Chondrocyte (in vitro differentiated cells): Measurements from ENCODE around the gene RABL6. TPM values are rescaled to one million over a fixed set of nuclear protein-coding genes. Genes with fewer than 3 reads are reported as not detected.
"Not testable (repeated sequence)": the region's sequence is repeated elsewhere in the genome, so short reads cannot be mapped to it uniquely, and the experiment has no call there.

Experiments
- DNase-seq: peaks from one replicate; pipeline ENCODE4 v3.0.0; 2021; ENCODE audit warnings: mixed read lengths, low spot score
- H3K27ac Mint-ChIP-seq: one replicate; pipeline ENCODE4 v1.8.0; 2021; ENCODE audit warnings: mild to moderate bottlenecking, moderate library complexity, mixed read lengths; ENCODE audit not compliant: unreplicated experiment
- H3K27me3 Mint-ChIP-seq: 2 replicates; pipeline ENCODE4 v1.8.0; 2021; ENCODE audit warnings: low read depth, mixed read lengths
- H3K36me3 Mint-ChIP-seq: 2 replicates; pipeline ENCODE4 v1.8.0; 2021; ENCODE audit warnings: low read depth, mixed read lengths
- H3K4me1 Mint-ChIP-seq: 2 replicates; pipeline ENCODE4 v1.8.0; 2021; ENCODE audit warnings: low read depth, mild to moderate bottlenecking, mixed read lengths
- H3K4me3 Mint-ChIP-seq: one replicate; pipeline ENCODE4 v1.8.0; 2021; ENCODE audit warnings: mild to moderate bottlenecking, moderate library complexity, mixed read lengths; ENCODE audit not compliant: unreplicated experiment
- H3K9me3 Mint-ChIP-seq: 2 replicates; pipeline ENCODE4 v1.8.0; 2021; ENCODE audit warnings: low read depth, mixed read lengths
- total RNA-seq: library from RNA; stranded (reverse); gene quantifications from 3 replicates; pipeline ENCODE4 v1.2.1, GENCODE V29; 2021
- TF ChIP-seq, protein P1 (sequence below): fragments of 200-600 bp; sonication (generic); IDR thresholded peaks from 2 replicates; pipeline ENCODE4 v1.5.0; 2021; ENCODE audit warnings: antibody characterized with exemption, mild to moderate bottlenecking, moderate library complexity

Gene RABL6
- total RNA-seq, 1 donor from 2014 or later: 61.5 TPM

DNA sequence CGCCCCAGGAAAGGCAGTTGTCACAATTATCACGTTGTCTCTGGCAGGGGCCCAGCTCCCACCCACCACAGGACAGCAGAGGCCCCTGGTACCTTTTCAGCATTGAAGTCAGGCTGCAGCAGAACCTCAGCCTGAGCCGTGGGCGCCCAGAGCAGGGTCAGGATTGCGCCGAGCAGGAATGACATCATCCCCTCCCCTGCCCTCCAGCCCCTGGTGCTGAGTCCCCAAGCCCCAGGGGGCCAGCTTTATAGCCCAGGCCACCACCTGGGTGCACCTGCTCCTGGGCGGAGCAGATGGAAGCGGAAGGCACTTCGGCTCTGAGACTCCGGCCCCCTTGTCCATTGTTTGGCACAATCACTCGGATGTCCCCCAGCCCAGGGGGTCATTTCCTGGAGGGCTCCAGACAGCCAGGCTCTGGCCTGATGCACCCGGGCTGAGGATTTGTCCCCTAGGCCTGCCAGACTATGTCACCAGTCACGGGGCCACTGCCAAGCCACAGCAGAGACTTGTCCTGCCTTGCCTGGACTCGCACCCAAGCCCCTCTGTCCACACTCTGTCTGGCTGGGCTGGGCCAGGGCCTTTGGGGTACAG is 43.4 kb upstream of the RABL6 start, which contains the start of gene LCN15:
LCN15 (minus strand) TSS at position 218 of the 591 bp plus-strand sequence; CDS start at position 188, 30 bp downstream.
- Mint-ChIP-seq H3K36me3 (no peaks in the 10 kb centered on the region), H3K4me1 (peaks cover 3% of the 10 kb centered on the region), H3K27ac (no peak within 1 kb of the TSS), H3K4me3 (no peak within 1 kb of the TSS), H3K27me3 (peaks cover 13% of the 10 kb centered on the region), H3K9me3 (no peaks in the 10 kb centered on the region)
- peak; percentile 79 for DNase-seq
- TF ChIP-seq, protein P1, sequence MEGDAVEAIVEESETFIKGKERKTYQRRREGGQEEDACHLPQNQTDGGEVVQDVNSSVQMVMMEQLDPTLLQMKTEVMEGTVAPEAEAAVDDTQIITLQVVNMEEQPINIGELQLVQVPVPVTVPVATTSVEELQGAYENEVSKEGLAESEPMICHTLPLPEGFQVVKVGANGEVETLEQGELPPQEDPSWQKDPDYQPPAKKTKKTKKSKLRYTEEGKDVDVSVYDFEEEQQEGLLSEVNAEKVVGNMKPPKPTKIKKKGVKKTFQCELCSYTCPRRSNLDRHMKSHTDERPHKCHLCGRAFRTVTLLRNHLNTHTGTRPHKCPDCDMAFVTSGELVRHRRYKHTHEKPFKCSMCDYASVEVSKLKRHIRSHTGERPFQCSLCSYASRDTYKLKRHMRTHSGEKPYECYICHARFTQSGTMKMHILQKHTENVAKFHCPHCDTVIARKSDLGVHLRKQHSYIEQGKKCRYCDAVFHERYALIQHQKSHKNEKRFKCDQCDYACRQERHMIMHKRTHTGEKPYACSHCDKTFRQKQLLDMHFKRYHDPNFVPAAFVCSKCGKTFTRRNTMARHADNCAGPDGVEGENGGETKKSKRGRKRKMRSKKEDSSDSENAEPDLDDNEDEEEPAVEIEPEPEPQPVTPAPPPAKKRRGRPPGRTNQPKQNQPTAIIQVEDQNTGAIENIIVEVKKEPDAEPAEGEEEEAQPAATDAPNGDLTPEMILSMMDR: no peak

DNA sequence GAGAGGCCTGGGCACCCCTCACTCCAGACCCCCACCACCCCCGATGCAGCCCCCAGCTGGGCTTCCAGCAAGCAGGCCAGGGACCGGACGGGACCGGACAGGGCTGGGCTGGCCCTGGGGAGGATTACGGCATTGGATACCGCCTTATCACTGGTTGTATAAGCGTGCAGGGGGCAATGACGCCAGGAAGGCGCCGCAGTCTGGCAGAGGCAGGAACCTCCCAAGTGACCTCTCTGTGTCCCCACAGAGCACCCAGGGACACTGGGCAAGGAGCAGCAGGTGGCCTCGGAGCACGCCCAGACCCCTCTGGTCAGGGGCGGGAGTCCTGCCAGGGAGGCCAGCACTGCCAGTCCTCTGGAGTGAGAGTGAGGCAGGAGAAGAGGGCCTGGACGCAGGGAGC is 42.7 kb upstream of the RABL6 start:
- H3K36me3 Mint-ChIP-seq: no peaks in the 10 kb centered on the region
- no peak overlapping the region for H3K4me3 Mint-ChIP-seq
- TF ChIP-seq, protein P1: no peak
- DNase-seq: peak; percentile 79
- no peak overlapping the region for H3K27ac Mint-ChIP-seq
- H3K27me3 Mint-ChIP-seq: peaks cover 15% of the 10 kb centered on the region
- H3K9me3 Mint-ChIP-seq: no peaks in the 10 kb centered on the region
- H3K4me1 Mint-ChIP-seq: peaks cover 3% of the 10 kb centered on the region

DNA sequence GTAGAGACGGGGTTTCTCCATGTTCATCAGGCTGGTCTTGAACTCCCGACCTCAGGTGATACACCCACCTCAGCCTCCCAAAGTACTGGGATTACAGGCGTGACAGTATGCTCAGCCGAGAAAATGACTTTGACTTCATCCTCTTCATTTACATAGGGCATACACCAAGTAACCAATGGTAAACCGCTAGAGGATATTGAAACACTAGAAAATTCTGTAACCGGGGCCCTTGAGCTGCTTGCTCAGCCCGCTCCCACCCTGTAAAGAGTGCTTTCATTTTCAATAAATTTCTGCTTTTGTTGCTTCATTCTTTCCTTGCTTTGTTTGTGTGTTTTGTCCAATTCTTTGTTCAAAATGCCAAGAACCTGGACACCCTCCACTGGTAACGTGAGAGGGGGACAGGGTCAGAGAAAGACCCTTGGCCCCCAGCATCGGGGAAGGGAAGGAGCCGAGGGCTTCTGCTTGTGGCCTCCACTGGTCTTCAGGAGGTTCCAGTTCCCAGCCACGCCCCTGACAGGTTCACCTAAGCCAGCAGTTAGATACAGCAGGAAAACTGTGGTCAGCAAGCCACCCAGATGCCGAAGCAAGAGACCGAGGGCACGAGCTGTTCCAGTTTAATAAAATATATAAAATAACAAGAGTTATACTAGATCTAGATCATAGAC is 41.9 kb upstream of the RABL6 start:
- H3K4me1 Mint-ChIP-seq, H3K36me3 Mint-ChIP-seq, H3K9me3 Mint-ChIP-seq, H3K27ac Mint-ChIP-seq, H3K4me3 Mint-ChIP-seq: not testable (repeated sequence)
- DNase-seq: peak; percentile 41
- H3K27me3 Mint-ChIP-seq: peaks cover 16% of the 10 kb centered on the region

DNA sequence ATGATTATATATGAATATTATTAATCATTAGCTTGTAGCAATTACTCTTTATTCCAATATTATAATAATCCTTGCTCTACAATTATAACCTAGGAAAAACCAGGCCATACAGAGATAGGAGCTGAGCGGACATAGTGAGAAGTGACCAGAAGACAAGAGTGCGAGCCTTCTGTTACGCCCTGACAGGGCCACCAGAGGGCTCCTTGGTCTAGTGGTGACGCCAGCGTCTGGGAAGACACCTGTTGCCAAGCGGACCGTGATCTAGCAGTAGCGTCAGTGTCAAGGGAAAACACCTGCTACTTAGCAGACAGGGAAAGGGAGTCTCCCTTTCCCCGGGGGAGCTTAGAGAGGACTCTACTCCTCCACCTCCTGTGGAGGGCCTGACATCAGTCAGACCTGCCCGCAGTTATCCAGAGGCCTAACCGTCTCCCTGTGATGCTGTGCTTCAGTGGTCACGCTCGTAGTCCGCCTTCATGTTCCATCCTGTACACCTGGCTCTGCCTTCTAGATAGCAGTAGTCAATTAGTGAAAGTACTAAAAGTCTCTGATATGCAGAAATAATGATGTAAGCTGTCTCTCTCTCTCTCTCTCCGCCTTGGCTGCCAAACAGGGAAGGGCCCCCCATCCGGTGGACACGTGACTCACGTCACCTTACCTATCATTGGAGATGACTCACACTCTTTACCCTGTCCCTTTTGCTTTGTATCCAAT is 41.2 kb upstream of the RABL6 start:
- TF ChIP-seq, protein P1: peak; percentile 77
- H3K36me3 Mint-ChIP-seq, H3K9me3 Mint-ChIP-seq, H3K4me1 Mint-ChIP-seq, H3K27ac Mint-ChIP-seq, H3K4me3 Mint-ChIP-seq: not testable (repeated sequence)
- DNase-seq: peak; percentile 57
- H3K27me3 Mint-ChIP-seq: peaks cover 16% of the 10 kb centered on the region

DNA sequence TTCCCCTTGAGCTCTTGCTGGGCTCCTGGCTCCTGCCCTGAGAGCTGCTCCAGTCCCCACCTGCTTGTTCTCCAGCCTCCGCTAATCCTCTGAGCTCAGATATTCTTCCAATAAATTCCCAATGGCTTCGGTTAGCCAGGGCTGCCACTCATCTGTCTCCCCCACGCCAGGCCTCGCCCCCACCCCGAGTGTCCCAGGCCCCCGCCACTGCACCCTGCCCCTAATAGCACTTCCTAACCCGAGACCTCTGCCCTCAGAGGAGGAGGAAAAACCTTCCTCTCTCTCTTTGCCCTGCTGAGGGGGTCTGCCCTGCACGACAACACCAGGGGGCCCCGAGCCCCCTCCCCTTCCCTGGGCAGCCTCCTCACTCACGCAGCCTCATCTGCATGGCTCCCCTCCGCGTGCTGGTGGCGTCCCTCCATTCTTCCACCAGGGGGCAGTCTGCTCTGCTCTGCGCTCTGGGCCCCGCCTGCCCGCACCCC is 38.0 kb upstream of the RABL6 start:
- Mint-ChIP-seq H3K4me1 (peaks cover 2% of the 10 kb centered on the region), H3K9me3 (peaks cover 11% of the 10 kb centered on the region), H3K4me3 (no peak overlapping the region), H3K36me3 (peaks cover 1% of the 10 kb centered on the region), H3K27me3 (peaks cover 16% of the 10 kb centered on the region), H3K27ac (no peak overlapping the region)
- DNase-seq: peak; percentile 36
- TF ChIP-seq, protein P1: peak; percentile 71
